SK-N-SH (cell line): Measurements from ENCODE around the gene AK4. TPM values are rescaled to one million over a fixed set of nuclear protein-coding genes. Genes with fewer than 3 reads are reported as not detected.

Experiments
- CTCF ChIA-PET: fragments of 300-600, 350-600 bp; formaldehyde crosslinking; extraction: SDS; loops from one replicate; lab custom pipeline; 2021; lab: Yijun Ruan, JAX
- POLR2A ChIA-PET: fragments of 350-600 bp; sonication (Branson Sonifier 250); formaldehyde crosslinking; extraction: SDS; loops from one replicate; lab custom pipeline; 2020; ENCODE audit warnings: antibody characterized with exemption, inconsistent platforms; lab: Yijun Ruan, JAX
- DNase-seq: peaks from one replicate; pipeline ENCODE4 v3.0.0; 2012
- H2AFZ ChIP-seq: fragments of 200-600 bp; sonication (generic); 2 replicates; pipeline ENCODE4 v1.8.1; 2016; ENCODE audit warnings: antibody characterized with exemption, mild to moderate bottlenecking, low read depth
- H3F3A ChIP-seq: fragments of 200-600 bp; sonication (generic); replicated peaks from 2 replicates; pipeline ENCODE3; 2016; ENCODE audit warnings: antibody characterized with exemption, mild to moderate bottlenecking; ENCODE audit not compliant: insufficient read depth
- H3K27ac ChIP-seq, 2 experiments: fragments of 200-500 bp in 1 of 2; fragments of 200-600 bp in 1 of 2; sonication (Bioruptor generic) in 1 of 2; sonication (generic), shearing (Covaris generic) in 1 of 2; 2 replicates each; pipeline versions ENCODE4 v1.5.1 to v1.6.1; 2014 to 2016; ENCODE audit warnings: low read depth in 2 of 2, inconsistent platforms in 1 of 2, low read length in 1 of 2, mild to moderate bottlenecking in 1 of 2, mixed read lengths in 1 of 2
- H3K27me3 ChIP-seq: fragments of 200-600 bp; sonication (generic), shearing (Covaris generic); 2 replicates; pipeline ENCODE4 v1.6.1; 2016; ENCODE audit warnings: mixed run types; ENCODE audit not compliant: insufficient read depth
- H3K36me3 ChIP-seq, 2 experiments: fragments of 200-500 bp in 1 of 2; fragments of 200-600 bp in 1 of 2; sonication (Bioruptor generic) in 1 of 2; sonication (generic) in 1 of 2; replicated peaks in 1 of 2; 2 replicates each; pipeline versions ENCODE3 to v1.5.1; 2014 to 2016; ENCODE audit warnings: low read length in 1 of 2, mild to moderate bottlenecking in 1 of 2; ENCODE audit not compliant: insufficient read depth in 2 of 2, control insufficient read depth in 1 of 2
- H3K4me1 ChIP-seq, 2 experiments: fragments of 200-500 bp in 1 of 2; fragments of 200-600 bp in 1 of 2; sonication (Bioruptor generic) in 1 of 2; sonication (generic), shearing (Covaris generic) in 1 of 2; 2 replicates each; pipeline versions ENCODE4 v1.5.1 to v1.6.1; 2014 to 2016; ENCODE audit warnings: low read depth in 1 of 2, low read length in 1 of 2, mixed run types in 1 of 2; ENCODE audit not compliant: insufficient read depth in 2 of 2, control insufficient read depth in 1 of 2
- H3K4me2 ChIP-seq: fragments of 200-600 bp; sonication (generic), shearing (Covaris generic); 2 replicates; pipeline ENCODE4 v1.6.1; 2017; ENCODE audit warnings: mixed run types
- H3K4me3 ChIP-seq, 2 experiments: fragments of 200-500 bp in 1 of 2; fragments of 200-600 bp in 1 of 2; sonication (Bioruptor generic) in 1 of 2; sonication (generic), shearing (Covaris generic) in 1 of 2; 2 replicates each; pipeline versions ENCODE4 v1.5.1 to v1.8.1; 2014 to 2016; ENCODE audit warnings: low read depth in 2 of 2, inconsistent platforms in 1 of 2, low read length in 1 of 2, mild to moderate bottlenecking in 1 of 2, mixed read lengths in 1 of 2, moderate library complexity in 1 of 2
- H3K79me2 ChIP-seq: fragments of 200-600 bp; sonication (generic); 2 replicates; pipeline ENCODE4 v1.8.1; 2017; ENCODE audit warnings: mild to moderate bottlenecking; ENCODE audit not compliant: insufficient read depth
- H3K9ac ChIP-seq: fragments of 200-600 bp; sonication (generic); 2 replicates; pipeline ENCODE4 v1.6.1; 2017; ENCODE audit warnings: mixed run types
- H3K9me2 ChIP-seq: fragments of 200-600 bp; sonication (generic); 2 replicates; pipeline ENCODE4 v1.6.1; 2017; ENCODE audit warnings: mixed run types
- H3K9me3 ChIP-seq: fragments of 200-600 bp; sonication (generic); 2 replicates; pipeline ENCODE4 v1.6.1; 2017; ENCODE audit warnings: mixed run types, mild to moderate bottlenecking, moderate library complexity
- H4K20me1 ChIP-seq: fragments of 200-600 bp; sonication (generic); 2 replicates; pipeline ENCODE4 v1.6.1; 2017; ENCODE audit warnings: mild to moderate bottlenecking, mixed run types; ENCODE audit not compliant: insufficient read depth
- EP300 ChIP-seq, 2 experiments: IDR thresholded peaks; 2 replicates each; pipeline versions ENCODE4 v1.4.0 to v1.6.1; 2012; ENCODE audit warnings: borderline replicate concordance in 1 of 2, low read depth in 1 of 2, low read length in 1 of 2
- FOSL2 ChIP-seq: IDR thresholded peaks from 2 replicates; pipeline ENCODE4 v1.4.0; 2012; ENCODE audit warnings: low read depth, mild to moderate bottlenecking, moderate library complexity, borderline replicate concordance
- NRF1 ChIP-seq: IDR thresholded peaks from 2 replicates; pipeline ENCODE4 v1.6.1; 2012; ENCODE audit warnings: low read depth, mild to moderate bottlenecking, low read length
- POLR2AphosphoS5 ChIP-seq: IDR thresholded peaks from 2 replicates; pipeline ENCODE4 v1.6.1; 2012; ENCODE audit warnings: low read depth, low read length
- RCOR1 ChIP-seq: fragments of 150-350 bp; IDR thresholded peaks from 2 replicates; pipeline ENCODE4 v1.6.1; 2017; ENCODE audit warnings: antibody characterized with exemption, low read length
- SMC3 ChIP-seq: IDR thresholded peaks from 2 replicates; pipeline ENCODE4 v1.6.1; 2012; ENCODE audit warnings: low read depth, low read length, improper control_type of control experiment
- TCF12 ChIP-seq: IDR thresholded peaks from 2 replicates; pipeline ENCODE4 v1.4.0; 2012
- USF1 ChIP-seq: IDR thresholded peaks from 2 replicates; pipeline ENCODE4 v1.4.0; 2012; ENCODE audit warnings: low read depth, borderline replicate concordance
- USF2 ChIP-seq: fragments of 150-350 bp; IDR thresholded peaks from 2 replicates; pipeline ENCODE4 v1.6.1; 2017; ENCODE audit warnings: antibody characterized with exemption, low read length, low read depth, borderline replicate concordance
- YY1 ChIP-seq: IDR thresholded peaks from 2 replicates; pipeline ENCODE4 v1.4.0; 2012; ENCODE audit warnings: low read depth, mild to moderate bottlenecking
- WGBS: methylation state at CpG from one replicate; pipeline ENCODE4 v1.1.6; 2017; ENCODE audit warnings: low lambda C conversion rate; 5-methylcytosine and 5-hydroxymethylcytosine counted together
- polyA plus RNA-seq, 3 experiments: library from polyadenylated mRNA; depleted of rRNA; stranded (reverse); fragments of >200 nt; gene quantifications; 2 replicates each; pipeline ENCODE4 v1.2.3, GENCODE V29; 2012

AK4 gene
- polyA plus RNA-seq, 1 of the 3 experiments (the other 2 are of a cell fraction), result 6.4 TPM

GRCh38 chr1:65277605-65278347 lies 129.8 kb downstream of the AK4 start:
- Histone ChIP-seq H3K27me3 (no peaks in the 10 kb centered on the region), H3K9me2 (no peaks in the 10 kb centered on the region), H3F3A (no peaks in the 10 kb centered on the region), H2AFZ (no peak overlapping the region), H3K4me2 (no peak overlapping the region), H3K4me3 (no peak overlapping the region), H3K27ac (peak overlapping the region in 1 of 2 experiments; percentile 64; a peak in 2 of 4 replicates), H4K20me1 (no peaks in the 10 kb centered on the region), H3K9me3 (no peaks in the 10 kb centered on the region), H3K79me2 (no peaks in the 10 kb centered on the region), H3K36me3 (no peaks in the 10 kb centered on the region)
- DNase-seq, result no peak
- POLR2A ChIA-PET, result interaction anchor here (1.7 to 2.4 kb wide), 3 partner anchors 11 to 32 kb away, joined by 5 to 9 read pairs (median 6); partner anchors contain the start of gene DNAJC6
- CTCF ChIA-PET, result interaction anchor here (1.0 to 3.3 kb wide), 6 partner anchors 11 to 410 kb away, joined by 3 to 24 read pairs (median 4); partner anchors contain the start of gene DNAJC6
- 65% methylated on average over 10 of the region's 10 CpGs for WGBS
- TF ChIP-seq USF1, result no peak
- no peak for TF ChIP-seq FOSL2
- no peak for TF ChIP-seq RCOR1
- no peak for TF ChIP-seq SMC3
- TF ChIP-seq EP300 (IDR thresholded peaks at IDR 0.05; ENCODE audit: borderline replicate concordance in 1 of 2, low read depth in 1 of 2, low read length in 1 of 2), result no peak
- TF ChIP-seq NRF1, result no peak
- no peak for TF ChIP-seq USF2
- no peak for TF ChIP-seq YY1
- TF ChIP-seq, all 33 proteins: peak for 0
- no peak overlapping the region for H3K9ac ChIP-seq
- H3K4me1 ChIP-seq, result peaks cover 0 to 29% of the 10 kb centered on the region in 2 experiments; a peak in 2 of 4 replicates

GRCh38 chr1:65278376-65279069 lies 130.5 kb downstream of the AK4 start:
- TF ChIP-seq POLR2AphosphoS5 (no peak), TCF12 (0 out of 2 replicates have a peak, but pooled peaks have one; percentile 2)
- TF ChIP-seq, all 33 proteins: peak for 1
- no peaks in the 10 kb centered on the region for H4K20me1 ChIP-seq
- H3K27ac ChIP-seq, result peak overlapping the region in 1 of 2 experiments; percentile 64; a peak in 2 of 4 replicates
- no peaks in the 10 kb centered on the region for H3K27me3 ChIP-seq
- H2AFZ ChIP-seq, result no peak overlapping the region
- no peak overlapping the region for H3K9ac ChIP-seq
- H3K9me3 ChIP-seq, result no peaks in the 10 kb centered on the region
- CTCF ChIA-PET, result interaction anchor here (1.3 to 3.3 kb wide), 4 partner anchors 12 to 65 kb away, joined by 3 to 24 read pairs (median 4); partner anchors contain the start of gene DNAJC6
- H3K9me2 ChIP-seq, result no peaks in the 10 kb centered on the region
- no peak overlapping the region for H3K4me3 ChIP-seq
- no peaks in the 10 kb centered on the region for H3K36me3 ChIP-seq
- POLR2A ChIA-PET, result interaction anchor here (0.9 to 2.4 kb wide), 4 partner anchors 12 to 31 kb away, joined by 3 to 9 read pairs (median 6); partner anchors contain the start of gene DNAJC6
- H3F3A ChIP-seq, result no peaks in the 10 kb centered on the region
- DNase-seq, result peak; percentile 28
- no peaks in the 10 kb centered on the region for H3K79me2 ChIP-seq
- H3K4me1 ChIP-seq, result peaks cover 0 to 29% of the 10 kb centered on the region in 2 experiments; a peak in 2 of 4 replicates
- 61% methylated on average over 5 of the region's 5 CpGs for WGBS
- no peak overlapping the region for H3K4me2 ChIP-seq
